KOPT-K1 (cell line): Measurements from ENCODE around the gene CCDC12.
A peak's percentile ranks its signal among the peaks of the same experiment; 100 is the strongest.

Experiments used
- H3K27ac ChIP-seq: fragments of 200-600 bp; sonication (generic); 2 replicates; pipeline ENCODE4 v1.5.1; 2016; ENCODE audit warnings: antibody characterized with exemption, mild to moderate bottlenecking, low read depth, low read length; ENCODE audit not compliant: poor library complexity, severe bottlenecking
- H3K36me3 ChIP-seq: fragments of 200-600 bp; sonication (generic); 2 replicates; pipeline ENCODE4 v1.5.1; 2017; ENCODE audit warnings: antibody characterized with exemption, mild to moderate bottlenecking, low read length, moderate library complexity; ENCODE audit not compliant: insufficient read depth
- H3K9me3 ChIP-seq: fragments of 200-600 bp; sonication (generic); 2 replicates; pipeline ENCODE4 v1.5.1; 2017; ENCODE audit warnings: antibody characterized with exemption, low read length, mild to moderate bottlenecking; ENCODE audit not compliant: insufficient read depth, poor library complexity, severe bottlenecking

The CCDC12 gene

GRCh38 chr3:46962990-46963389 lies 13.6 kb downstream of the CCDC12 start:
- Histone ChIP-seq H3K36me3 (peaks cover 56% of the 10 kb centered on the region), H3K27ac (no peak overlapping the region), H3K9me3 (peaks cover 11% of the 10 kb centered on the region)

- no peak overlapping the region for H3K27ac ChIP-seq
- H3K36me3 ChIP-seq = peaks cover 50% of the 10 kb centered on the region
- peaks cover 11% of the 10 kb centered on the region for H3K9me3 ChIP-seq
Measured at GRCh38 chr3:46962427-46962826, 14.1 kb downstream of the CCDC12 start.

DNA sequence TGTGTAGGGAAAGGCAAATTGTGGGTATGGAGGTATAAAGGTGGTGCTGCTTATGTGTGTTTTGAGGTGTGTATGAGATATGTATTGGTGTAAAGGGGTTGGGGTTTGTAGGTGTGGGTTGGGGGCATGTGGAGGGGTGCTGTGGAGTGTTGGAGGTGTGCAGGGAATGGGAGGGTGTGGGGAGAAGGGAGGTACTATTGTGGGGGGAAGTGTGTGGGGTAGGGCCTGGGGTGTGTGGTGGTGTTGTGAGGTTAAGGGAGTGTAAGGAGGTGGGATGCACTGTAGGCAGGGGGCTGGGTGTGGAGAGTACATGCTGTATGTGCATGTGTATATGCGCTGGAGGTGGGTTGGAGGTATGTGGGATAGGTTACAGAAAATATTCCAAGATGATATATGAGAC lies 15.7 kb downstream of the CCDC12 start:
- Histone ChIP-seq H3K9me3 (peaks cover 11% of the 10 kb centered on the region), H3K36me3 (peaks cover 35% of the 10 kb centered on the region), H3K27ac (peak overlapping the region; percentile 96)

GRCh38 chr3:46960081-46960701 lies 16.4 kb downstream of the CCDC12 start:
- peak overlapping the region; percentile 96 for H3K27ac ChIP-seq
- peaks cover 28% of the 10 kb centered on the region for H3K36me3 ChIP-seq
- H3K9me3 ChIP-seq = peaks cover 11% of the 10 kb centered on the region

DNA sequence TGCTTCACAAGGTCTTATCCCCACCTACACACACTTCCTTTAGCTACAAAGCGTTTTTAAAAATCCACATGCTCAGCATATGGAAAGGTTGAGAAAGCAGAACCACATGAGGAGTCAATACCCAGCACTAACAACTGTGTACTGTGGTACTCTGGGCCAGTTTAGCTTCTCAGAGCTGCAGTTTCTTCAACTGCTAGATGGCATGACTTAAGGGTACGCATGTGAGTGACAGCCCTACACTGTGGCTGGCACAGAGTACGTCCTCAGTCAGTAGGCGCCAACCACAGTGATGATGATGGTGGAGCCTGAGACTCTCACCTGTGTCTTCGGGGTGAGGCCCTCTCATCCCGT lies 17.4 kb downstream of the CCDC12 start:
- H3K9me3 ChIP-seq = peaks cover 11% of the 10 kb centered on the region
- H3K27ac ChIP-seq = peak overlapping the region; percentile 96
- H3K36me3 ChIP-seq = peaks cover 25% of the 10 kb centered on the region

DNA sequence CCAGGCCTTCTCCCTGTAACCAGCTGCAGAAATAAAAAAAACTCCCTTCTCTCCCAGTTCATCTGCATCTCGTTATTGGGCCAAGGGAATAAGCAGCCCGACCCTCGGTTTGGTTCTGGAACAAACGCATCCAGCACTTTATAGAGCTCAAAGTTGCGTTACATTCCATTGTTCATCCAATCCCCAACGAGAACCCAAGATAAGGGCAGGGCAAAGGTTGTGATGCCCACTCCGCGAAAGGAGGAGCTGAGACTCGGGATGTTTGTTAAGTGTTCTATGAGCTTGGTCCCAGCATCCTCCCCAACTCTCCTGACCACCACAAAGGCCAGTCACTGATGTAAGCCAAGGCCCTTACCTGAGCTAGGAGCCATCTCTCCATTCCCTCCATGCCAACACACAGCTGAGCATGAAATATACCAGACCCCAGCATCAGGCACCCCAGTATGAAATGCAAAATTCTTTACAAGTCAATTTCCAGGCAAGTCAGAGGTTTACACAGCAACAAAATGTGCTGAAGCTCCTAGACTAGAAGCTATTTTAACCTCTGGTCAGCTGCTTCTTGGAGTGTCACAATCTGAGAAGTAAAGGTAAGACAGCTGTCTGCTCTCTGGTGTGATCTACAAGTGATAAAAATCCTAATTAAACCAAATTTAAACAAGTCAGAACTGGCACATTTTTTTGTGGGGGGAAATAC lies 17.9 kb downstream of the CCDC12 start:
- H3K36me3 ChIP-seq = peaks cover 25% of the 10 kb centered on the region
- peaks cover 11% of the 10 kb centered on the region for H3K9me3 ChIP-seq
- peak overlapping the region; percentile 96 for H3K27ac ChIP-seq

- peak overlapping the region; percentile 96 for H3K27ac ChIP-seq
- H3K9me3 ChIP-seq = no peaks in the 10 kb centered on the region
- H3K36me3 ChIP-seq = peaks cover 14% of the 10 kb centered on the region; the same call in 1 of the 2 replicates
Measured at GRCh38 chr3:46957092-46957820, 19.3 kb downstream of the CCDC12 start.

GRCh38 chr3:46955801-46956259 lies 20.7 kb downstream of the CCDC12 start:
- H3K27ac ChIP-seq = peak overlapping the region; percentile 96
- no peaks in the 10 kb centered on the region for H3K9me3 ChIP-seq

DNA sequence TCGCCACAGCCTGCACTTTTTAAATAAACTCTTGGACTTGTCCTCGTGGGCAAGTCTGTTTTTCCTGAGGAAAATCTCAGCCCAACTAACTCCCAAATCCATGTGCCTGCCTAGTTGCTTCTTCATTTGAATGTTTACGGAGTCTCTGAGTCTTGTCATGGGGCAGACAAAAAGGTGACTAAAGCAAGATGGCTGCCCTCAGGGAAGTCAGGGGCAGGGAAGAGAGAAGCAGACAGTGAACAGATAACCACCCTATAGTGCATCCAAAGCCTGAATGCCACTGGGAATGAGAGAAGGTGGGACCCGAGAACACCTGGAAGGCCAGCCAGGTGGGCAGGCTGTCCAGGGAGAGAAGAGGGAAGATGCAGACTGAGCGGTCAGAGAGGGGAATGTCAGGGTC lies 21.4 kb downstream of the CCDC12 start:
- Histone ChIP-seq H3K36me3 (peaks cover 7% of the 10 kb centered on the region; the same call in 1 of the 2 replicates), H3K27ac (peak overlapping the region; percentile 96), H3K9me3 (no peaks in the 10 kb centered on the region)

More at GRCh38 chr3:46955801-46956259, 20.7 kb downstream of the CCDC12 start:
- peaks cover 9% of the 10 kb centered on the region; the same call in 1 of the 2 replicates for H3K36me3 ChIP-seq

GRCh38 chr3:46954178-46954577 lies 22.4 kb downstream of the CCDC12 start:
- Histone ChIP-seq H3K27ac (peak overlapping the region; percentile 96), H3K9me3 (no peaks in the 10 kb centered on the region), H3K36me3 (peaks cover 7% of the 10 kb centered on the region; the same call in 1 of the 2 replicates)

DNA sequence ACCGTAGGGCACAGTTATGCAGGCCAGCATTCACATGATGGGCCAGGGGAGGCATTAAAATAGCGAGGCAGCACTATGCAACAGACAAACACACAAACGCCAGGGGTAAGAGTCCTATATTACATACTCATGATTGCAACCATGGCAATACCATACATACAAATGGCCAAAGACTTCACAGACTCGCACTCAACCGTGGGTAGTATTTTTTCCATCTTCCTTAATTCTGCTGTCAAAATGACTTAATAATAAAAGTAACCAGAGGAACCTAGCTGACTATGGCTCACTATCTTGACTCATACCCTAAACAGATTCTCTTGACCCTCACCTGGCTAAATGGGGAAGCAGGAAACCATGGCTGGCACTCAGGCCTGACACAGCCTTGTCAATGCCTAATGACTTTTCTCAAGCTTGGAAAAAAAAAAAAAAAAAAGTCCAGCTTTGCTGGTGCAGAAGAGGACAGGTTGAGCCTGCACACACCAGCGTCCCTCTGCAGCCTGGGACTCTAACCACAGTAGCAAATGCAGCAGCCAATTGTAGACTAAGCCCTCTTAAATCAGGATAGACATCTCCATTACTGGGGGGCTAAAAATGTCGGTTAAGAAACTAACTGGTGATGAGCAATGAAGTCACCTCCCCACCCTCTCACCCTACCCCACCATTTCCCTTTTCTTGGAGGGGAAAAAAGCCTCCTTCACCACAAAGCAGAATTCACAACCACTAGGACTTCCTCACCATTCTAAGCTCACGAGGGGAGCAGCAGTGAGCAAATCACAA lies 23.1 kb downstream of the CCDC12 start:
- Histone ChIP-seq H3K9me3 (no peaks in the 10 kb centered on the region), H3K27ac (peak overlapping the region; percentile 96), H3K36me3 (peaks cover 4% of the 10 kb centered on the region; the same call in 1 of the 2 replicates)

DNA sequence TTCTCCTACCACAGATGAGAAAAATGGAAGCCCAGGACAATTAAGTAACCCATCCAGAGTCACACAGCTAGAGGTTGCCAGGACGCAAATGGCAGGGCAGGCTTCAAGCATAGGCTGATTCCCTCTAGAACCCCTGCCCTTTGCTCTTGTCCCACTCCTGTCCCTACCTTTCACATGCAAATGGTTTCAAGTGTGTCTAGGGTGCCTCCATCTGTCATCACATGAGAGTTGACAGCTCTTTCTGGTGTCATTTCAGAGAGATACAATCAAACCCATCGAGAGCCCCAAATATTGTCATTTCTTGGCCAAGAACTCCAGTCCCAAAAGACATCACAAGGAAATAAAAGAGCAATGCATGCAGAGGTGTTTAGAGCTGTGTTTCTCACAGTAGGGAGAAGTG lies 23.7 kb downstream of the CCDC12 start:
- no peaks in the 10 kb centered on the region for H3K9me3 ChIP-seq
- no peaks in the 10 kb centered on the region for H3K36me3 ChIP-seq
- peak overlapping the region; percentile 96 for H3K27ac ChIP-seq

DNA sequence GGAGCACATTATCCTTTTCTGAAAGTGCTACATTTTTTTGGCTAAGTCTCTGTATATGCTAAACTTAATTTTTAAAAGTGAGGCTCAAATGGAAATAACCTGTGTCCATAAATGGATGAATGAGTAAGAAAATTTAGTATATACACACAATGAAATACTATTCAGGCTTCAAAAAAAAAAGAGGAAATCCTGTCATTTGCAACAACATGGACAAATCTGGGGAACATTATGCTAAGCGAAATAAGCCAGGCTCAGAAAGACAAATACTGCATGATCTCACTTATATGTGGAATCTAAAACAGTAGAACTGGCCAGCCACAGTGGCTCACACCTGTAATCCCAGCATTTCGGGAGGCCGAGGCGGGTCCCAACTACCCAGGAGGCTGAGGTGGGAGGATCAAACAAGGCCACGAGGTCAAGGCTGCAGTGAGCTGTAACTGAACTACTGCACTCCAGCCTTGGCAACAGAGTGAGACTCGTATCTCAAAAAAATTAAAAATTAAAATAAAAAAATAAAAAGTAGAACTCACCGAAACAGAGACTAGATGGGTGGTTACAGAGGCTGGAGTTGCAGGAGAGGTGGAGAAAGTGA lies 25.8 kb downstream of the CCDC12 start:
- Histone ChIP-seq H3K9me3 (peaks cover 4% of the 10 kb centered on the region), H3K27ac (peak overlapping the region; percentile 44), H3K36me3 (peaks cover 12% of the 10 kb centered on the region)

GRCh38 chr3:46950177-46950576 lies 26.4 kb downstream of the CCDC12 start:
- Histone ChIP-seq H3K36me3 (peaks cover 18% of the 10 kb centered on the region), H3K27ac (peak overlapping the region; percentile 44), H3K9me3 (peaks cover 6% of the 10 kb centered on the region)
